ENCODE data around the gene PDGFD.

- TF ChIP-seq EZH2 (IDR thresholded peaks at IDR 0.05; ENCODE audit: low read length) (no peak), CTCF (optimal IDR thresholded peaks at IDR 0.05 in 1 of 3, IDR thresholded peaks at IDR 0.05 in 1 of 3, conservative IDR thresholded peaks at IDR 0.05 in 1 of 3; ENCODE audit: extremely low read depth in 1 of 3, insufficient read depth in 2 of 3, low read length in 3 of 3) (no peak)
Observed at GRCh38 chr11:104033134-104033533, 130.8 kb downstream of the PDGFD start.
